ENCODE results near the gene CYP46A1.
A peak's percentile ranks its signal among the peaks of the same experiment; 100 is the strongest.

Gene CYP46A1

GRCh38 chr14:99689266-99690236 is 5.5 kb downstream of the CYP46A1 start:
- H3K4me3 ChIP-seq (ENCODE audit: low read depth, low read length), result no peak overlapping the region
- H3K27ac ChIP-seq (ENCODE audit: extremely low read depth, low read depth, low read length), result no peak overlapping the region
- no peaks in the 10 kb centered on the region for H3K36me3 ChIP-seq (ENCODE audit: control insufficient read depth in 2 of 2, insufficient read depth in 1 of 2, low read length in 2 of 2)
- POLR2A ChIA-PET, result no interaction called here
- TF ChIP-seq ZNF623 (tag by site-specific recombination; IDR thresholded peaks at IDR 0.05), result peak; percentile 88
- TF ChIP-seq KLF9 (tag by site-specific recombination; IDR thresholded peaks at IDR 0.05; ENCODE audit: low read depth), result no peak
- peak; percentile 53 for TF ChIP-seq PRDM10 (tag by site-specific recombination; IDR thresholded peaks at IDR 0.05)
- CTCF ChIA-PET, result interaction anchor here (0.5 to 3.4 kb wide), 4 partner anchors 11 to 173 kb away, joined by 4 to 11 read pairs (median 7); no protein-coding TSS in a partner anchor
- no peaks in the 10 kb centered on the region for H3K4me1 ChIP-seq (ENCODE audit: control insufficient read depth, insufficient read depth, low read length)
- H3K9me3 ChIP-seq (ENCODE audit: control insufficient read depth, insufficient read depth, low read depth, low read length), result no peaks in the 10 kb centered on the region

DNA sequence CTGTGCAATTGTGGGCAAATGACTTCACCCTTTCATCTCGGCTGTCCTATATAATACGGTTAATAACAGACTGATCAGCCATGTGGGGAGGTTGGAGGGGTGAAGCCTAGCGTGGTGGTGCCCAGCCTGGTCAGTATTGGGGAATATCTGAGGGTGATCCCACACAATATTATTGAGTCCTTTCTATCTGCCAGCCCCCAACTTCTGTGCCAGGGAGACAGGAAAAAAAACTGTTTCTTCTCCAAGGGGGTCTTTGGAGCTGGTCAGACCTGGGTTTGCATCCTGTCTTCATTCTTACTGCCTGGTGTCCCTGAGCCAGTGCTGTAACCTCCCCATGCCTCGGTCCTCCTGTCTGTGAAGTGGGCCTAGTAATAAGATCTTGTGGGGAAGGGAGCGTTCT is 6.5 kb downstream of the CYP46A1 start:
- TF ChIP-seq ZNF626 (tag by site-specific recombination; IDR thresholded peaks at IDR 0.05) (no peak), ZNF121 (tag by site-specific recombination; IDR thresholded peaks at IDR 0.05) (no peak), TRIM28 (IDR thresholded peaks at IDR 0.05; ENCODE audit: borderline replicate concordance, low read length) (no peak), ZNF777 (tag by site-specific recombination; IDR thresholded peaks at IDR 0.05; ENCODE audit: borderline replicate concordance) (no peak), ZNF529 (tag by site-specific recombination; IDR thresholded peaks at IDR 0.05; ENCODE audit: insufficient replicate concordance) (no peak), ZNF558 (tag by site-specific recombination; IDR thresholded peaks at IDR 0.05) (no peak), ZBTB10 (tag by site-specific recombination; IDR thresholded peaks at IDR 0.05) (no peak), ZNF701 (tag by site-specific recombination; IDR thresholded peaks at IDR 0.05) (no peak), ZNF211 (tag by site-specific recombination; IDR thresholded peaks at IDR 0.05; ENCODE audit: low read depth) (no peak)
- H3K9me3 ChIP-seq (ENCODE audit: control insufficient read depth, insufficient read depth, low read depth, low read length), result no peaks in the 10 kb centered on the region
- CTCF ChIA-PET, result interaction anchor here (3.4 kb wide), 1 partner anchor 39 kb away, joined by 9 read pairs; no protein-coding TSS in a partner anchor
- POLR2A ChIA-PET, result no interaction called here
- H3K4me1 ChIP-seq (ENCODE audit: control insufficient read depth, insufficient read depth, low read length), result no peaks in the 10 kb centered on the region
- H3K27ac ChIP-seq (ENCODE audit: extremely low read depth, low read depth, low read length), result no peak overlapping the region
- no peaks in the 10 kb centered on the region for H3K36me3 ChIP-seq (ENCODE audit: control insufficient read depth in 2 of 2, insufficient read depth in 1 of 2, low read length in 2 of 2)
- no peak overlapping the region for H3K4me3 ChIP-seq (ENCODE audit: low read depth, low read length)

DNA sequence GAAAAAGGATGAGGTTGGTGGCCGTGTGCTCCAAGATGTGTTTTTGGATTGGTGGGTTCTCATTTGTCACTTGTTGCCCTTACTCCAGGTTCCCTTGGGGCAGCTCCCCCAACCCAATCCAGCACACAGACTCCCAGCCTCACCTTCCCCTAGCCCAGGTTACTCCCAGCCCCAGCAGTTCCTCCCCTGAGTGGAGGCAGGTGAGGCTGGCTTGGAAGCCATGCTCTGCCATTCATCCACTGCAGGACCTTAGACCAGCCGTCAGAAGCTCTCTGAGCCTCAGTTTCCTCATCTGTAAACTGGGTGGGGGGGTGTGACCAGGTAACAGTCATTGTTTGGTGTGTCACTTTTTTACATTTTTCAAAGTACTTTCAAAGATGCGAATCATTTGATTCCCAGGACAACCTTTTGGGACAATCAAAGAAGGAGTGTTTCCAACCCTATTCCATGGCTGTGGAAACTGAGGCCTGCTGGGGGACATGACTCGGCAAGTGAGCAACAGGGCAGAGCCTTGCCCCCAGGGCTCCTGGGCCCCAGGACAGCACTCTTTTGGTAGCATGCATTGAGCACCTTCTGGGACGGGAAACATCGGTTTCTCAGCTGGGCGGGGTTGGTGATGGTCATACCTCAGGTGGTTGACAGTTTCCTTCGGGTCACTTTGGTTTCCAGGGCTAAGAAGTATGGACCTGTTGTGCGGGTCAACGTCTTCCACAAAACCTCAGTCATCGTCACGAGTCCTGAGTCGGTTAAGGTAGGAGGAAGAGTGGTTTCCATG is 7.2 kb downstream of the CYP46A1 start:
- ChIA-PET CTCF (interaction anchor here (0.7 kb wide), 1 partner anchor 9 kb away, joined by 3 read pairs; no protein-coding TSS in a partner anchor), POLR2A (no interaction called here)
- Histone ChIP-seq H3K27ac (ENCODE audit: extremely low read depth, low read depth, low read length) (no peak overlapping the region), H3K4me3 (ENCODE audit: low read depth, low read length) (no peak overlapping the region), H3K9me3 (ENCODE audit: control insufficient read depth, insufficient read depth, low read depth, low read length) (no peaks in the 10 kb centered on the region), H3K4me1 (ENCODE audit: control insufficient read depth, insufficient read depth, low read length) (no peaks in the 10 kb centered on the region), H3K36me3 (ENCODE audit: control insufficient read depth in 2 of 2, insufficient read depth in 1 of 2, low read length in 2 of 2) (no peaks in the 10 kb centered on the region)
- no peak for TF ChIP-seq ZNF660 (tag by site-specific recombination; IDR thresholded peaks at IDR 0.05)
- TF ChIP-seq, protein P1, sequence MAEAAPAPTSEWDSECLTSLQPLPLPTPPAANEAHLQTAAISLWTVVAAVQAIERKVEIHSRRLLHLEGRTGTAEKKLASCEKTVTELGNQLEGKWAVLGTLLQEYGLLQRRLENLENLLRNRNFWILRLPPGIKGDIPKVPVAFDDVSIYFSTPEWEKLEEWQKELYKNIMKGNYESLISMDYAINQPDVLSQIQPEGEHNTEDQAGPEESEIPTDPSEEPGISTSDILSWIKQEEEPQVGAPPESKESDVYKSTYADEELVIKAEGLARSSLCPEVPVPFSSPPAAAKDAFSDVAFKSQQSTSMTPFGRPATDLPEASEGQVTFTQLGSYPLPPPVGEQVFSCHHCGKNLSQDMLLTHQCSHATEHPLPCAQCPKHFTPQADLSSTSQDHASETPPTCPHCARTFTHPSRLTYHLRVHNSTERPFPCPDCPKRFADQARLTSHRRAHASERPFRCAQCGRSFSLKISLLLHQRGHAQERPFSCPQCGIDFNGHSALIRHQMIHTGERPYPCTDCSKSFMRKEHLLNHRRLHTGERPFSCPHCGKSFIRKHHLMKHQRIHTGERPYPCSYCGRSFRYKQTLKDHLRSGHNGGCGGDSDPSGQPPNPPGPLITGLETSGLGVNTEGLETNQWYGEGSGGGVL (tag by site-specific recombination; IDR thresholded peaks at IDR 0.05), result no peak
- TF ChIP-seq ZNF473 (tag by site-specific recombination; IDR thresholded peaks at IDR 0.05), result no peak
- no peak for TF ChIP-seq ZNF670 (tag by site-specific recombination; IDR thresholded peaks at IDR 0.05; ENCODE audit: low read depth)
- no peak for TF ChIP-seq ZNF426 (tag by site-specific recombination; IDR thresholded peaks at IDR 0.05)
- no peak for TF ChIP-seq YY2 (tag by site-specific recombination; IDR thresholded peaks at IDR 0.05)
- no peak for TF ChIP-seq ZNF629 (tag by site-specific recombination; IDR thresholded peaks at IDR 0.05)
- no peak for TF ChIP-seq KLF1 (tag by site-specific recombination; IDR thresholded peaks at IDR 0.05)
- no peak for TF ChIP-seq ZNF121 (tag by site-specific recombination; IDR thresholded peaks at IDR 0.05)
- no peak for TF ChIP-seq ZEB2 (tag by site-specific recombination; IDR thresholded peaks at IDR 0.05)
